Effector memory CD8-positive, alpha-beta T cell (primary cell): Measurements from ENCODE around the gene CFAP221.

Experiments
- ATAC-seq: fragments of 150-1000 bp; cut with Tn5 transposase; replicated peaks from 2 replicates; pipeline ENCODE4 v1.10.0; 2021; ENCODE audit warnings: mild to moderate bottlenecking, moderate library complexity
- DNase-seq, 3 experiments: peaks; one replicate each; pipeline ENCODE4 v3.0.0; 2021
- H3K27ac Mint-ChIP-seq, 2 donors: one replicate each; pipeline ENCODE4 v1.8.0; 2022; ENCODE audit warnings: mild to moderate bottlenecking in 2 of 2, mixed read lengths in 2 of 2, moderate library complexity in 2 of 2
- H3K27me3 Mint-ChIP-seq, 2 donors: one replicate each; pipeline ENCODE4 v1.8.0; 2022; ENCODE audit warnings: mixed read lengths in 2 of 2
- H3K36me3 Mint-ChIP-seq: one replicate; pipeline ENCODE4 v1.8.0; 2022; ENCODE audit warnings: mild to moderate bottlenecking, moderate library complexity, mixed read lengths; ENCODE audit not compliant: insufficient read depth
- H3K4me1 Mint-ChIP-seq, 2 donors: one replicate each; pipeline ENCODE4 v1.8.0; 2022; ENCODE audit warnings: low read depth in 2 of 2, mixed read lengths in 2 of 2
- H3K4me3 Mint-ChIP-seq, 2 donors: one replicate each; pipeline ENCODE4 v1.8.0; 2022; ENCODE audit warnings: mild to moderate bottlenecking in 2 of 2, mixed read lengths in 2 of 2, moderate library complexity in 2 of 2
- H3K9me3 Mint-ChIP-seq, 2 donors: one replicate each; pipeline ENCODE4 v1.8.0; 2022; ENCODE audit warnings: mixed read lengths in 2 of 2

CFAP221 gene

GRCh38 chr2:119522671-119523070 lies 21.6 kb upstream of the CFAP221 start:
- no peaks in the 10 kb centered on the region for H3K4me1 Mint-ChIP-seq
- H3K36me3 Mint-ChIP-seq = no peaks in the 10 kb centered on the region
- ATAC-seq (no peak), DNase-seq (no peak)
- H3K27me3 Mint-ChIP-seq = peaks cover 48 to 77% of the 10 kb centered on the region in 2 donors
- no peak overlapping the region for H3K27ac Mint-ChIP-seq
- no peak overlapping the region for H3K4me3 Mint-ChIP-seq
- no peaks in the 10 kb centered on the region for H3K9me3 Mint-ChIP-seq

- no peak overlapping the region for H3K4me3 Mint-ChIP-seq
- no peaks in the 10 kb centered on the region for H3K4me1 Mint-ChIP-seq
- ATAC-seq (no peak), DNase-seq (no peak)
- no peaks in the 10 kb centered on the region for H3K9me3 Mint-ChIP-seq
- H3K36me3 Mint-ChIP-seq = no peaks in the 10 kb centered on the region
- H3K27ac Mint-ChIP-seq = no peak overlapping the region
- peaks cover 52 to 77% of the 10 kb centered on the region in 2 donors for H3K27me3 Mint-ChIP-seq
These were observed 20.8 kb upstream of the CFAP221 start for GRCh38 chr2:119523383-119523951.

- Mint-ChIP-seq H3K4me1 (no peaks in the 10 kb centered on the region), H3K36me3 (no peaks in the 10 kb centered on the region), H3K9me3 (no peaks in the 10 kb centered on the region), H3K27ac (no peak within 1 kb of the TSS), H3K4me3 (no peak within 1 kb of the TSS), H3K27me3 (peaks cover 58 to 82% of the 10 kb centered on the region in 2 donors)
- ATAC-seq (no peak), DNase-seq (no peak)
These were observed 20.1 kb upstream of the CFAP221 start, which contains the start of gene SCTR for GRCh38 chr2:119523952-119524694. Gene SCTR, minus strand, starts transcription at chr2:119524483. Its CDS starts 257 bp downstream, at chr2:119524226.

GRCh38 chr2:119525614-119526013 lies 18.6 kb upstream of the CFAP221 start:
- Mint-ChIP-seq H3K4me1 (no peaks in the 10 kb centered on the region), H3K36me3 (no peaks in the 10 kb centered on the region), H3K9me3 (no peaks in the 10 kb centered on the region), H3K27me3 (peaks cover 58 to 83% of the 10 kb centered on the region in 2 donors), H3K4me3 (no peak overlapping the region), H3K27ac (no peak overlapping the region)
- no peak for ATAC-seq
- no peak for DNase-seq

- no peak overlapping the region for H3K4me3 Mint-ChIP-seq
- H3K36me3 Mint-ChIP-seq = no peaks in the 10 kb centered on the region
- peaks cover 6 to 14% of the 10 kb centered on the region in 2 donors for H3K9me3 Mint-ChIP-seq
- no peak overlapping the region for H3K27ac Mint-ChIP-seq
- peaks cover 44 to 59% of the 10 kb centered on the region in 2 donors for H3K27me3 Mint-ChIP-seq
- ATAC-seq (no peak), DNase-seq (no peak)
- H3K4me1 Mint-ChIP-seq = no peaks in the 10 kb centered on the region
These were observed 16.2 kb upstream of the CFAP221 start for GRCh38 chr2:119527999-119528398.

GRCh38 chr2:119531292-119531691 lies 13.0 kb upstream of the CFAP221 start:
- H3K4me3 Mint-ChIP-seq = no peak overlapping the region
- H3K27ac Mint-ChIP-seq = no peak overlapping the region
- H3K4me1 Mint-ChIP-seq = no peaks in the 10 kb centered on the region
- no peak for DNase-seq
- no peak for ATAC-seq
- H3K27me3 Mint-ChIP-seq = peaks cover 24 to 29% of the 10 kb centered on the region in 2 donors
- peaks cover 6 to 14% of the 10 kb centered on the region in 2 donors for H3K9me3 Mint-ChIP-seq
- H3K36me3 Mint-ChIP-seq = no peaks in the 10 kb centered on the region

- H3K9me3 Mint-ChIP-seq = peaks cover 6 to 14% of the 10 kb centered on the region in 2 donors
- ATAC-seq = no peak
- H3K27me3 Mint-ChIP-seq = peaks cover 5 to 6% of the 10 kb centered on the region in 2 donors
- H3K36me3 Mint-ChIP-seq = no peaks in the 10 kb centered on the region
- H3K27ac Mint-ChIP-seq = no peak overlapping the region
- H3K4me1 Mint-ChIP-seq = no peaks in the 10 kb centered on the region
- DNase-seq = no peak
- H3K4me3 Mint-ChIP-seq = no peak overlapping the region
These were observed 10.7 kb upstream of the CFAP221 start for GRCh38 chr2:119533560-119533959.

- peaks cover 10 to 15% of the 10 kb centered on the region in 2 donors for H3K27me3 Mint-ChIP-seq
- ATAC-seq (no peak), DNase-seq (no peak)
- H3K4me3 Mint-ChIP-seq = no peak overlapping the region
- peaks cover 7 to 12% of the 10 kb centered on the region in 2 donors for H3K9me3 Mint-ChIP-seq
- no peak overlapping the region for H3K27ac Mint-ChIP-seq
- H3K4me1 Mint-ChIP-seq = no peaks in the 10 kb centered on the region
- H3K36me3 Mint-ChIP-seq = no peaks in the 10 kb centered on the region
These were observed 8.0 kb upstream of the CFAP221 start for GRCh38 chr2:119536211-119536610.

GRCh38 chr2:119536707-119537106 lies 7.5 kb upstream of the CFAP221 start:
- no peaks in the 10 kb centered on the region for H3K4me1 Mint-ChIP-seq

GRCh38 chr2:119537792-119538191 lies 6.5 kb upstream of the CFAP221 start:
- Mint-ChIP-seq H3K27me3 (peaks cover 26 to 30% of the 10 kb centered on the region in 2 donors), H3K9me3 (peaks cover 0 to 2% of the 10 kb centered on the region in 2 donors), H3K36me3 (no peaks in the 10 kb centered on the region), H3K27ac (no peak overlapping the region), H3K4me3 (no peak overlapping the region), H3K4me1 (no peaks in the 10 kb centered on the region)
- no peak for ATAC-seq
- no peak for DNase-seq

More at GRCh38 chr2:119536707-119537106, 7.5 kb upstream of the CFAP221 start:
- no peak for DNase-seq
- no peaks in the 10 kb centered on the region for H3K36me3 Mint-ChIP-seq
- H3K27ac Mint-ChIP-seq = no peak overlapping the region
- no peak for ATAC-seq
- peaks cover 4 to 7% of the 10 kb centered on the region in 2 donors for H3K9me3 Mint-ChIP-seq
- H3K4me3 Mint-ChIP-seq = no peak overlapping the region
- H3K27me3 Mint-ChIP-seq = peaks cover 15 to 20% of the 10 kb centered on the region in 2 donors

GRCh38 chr2:119541476-119541875 lies 2.8 kb upstream of the CFAP221 start:
- DNase-seq (no peak), ATAC-seq (no peak)
- peaks cover 0 to 2% of the 10 kb centered on the region in 2 donors for H3K9me3 Mint-ChIP-seq
- H3K4me3 Mint-ChIP-seq = no peak overlapping the region
- H3K36me3 Mint-ChIP-seq = no peaks in the 10 kb centered on the region
- H3K27me3 Mint-ChIP-seq = peaks cover 59 to 63% of the 10 kb centered on the region in 2 donors
- H3K4me1 Mint-ChIP-seq = peaks cover 3 to 6% of the 10 kb centered on the region in 2 donors
- no peak overlapping the region for H3K27ac Mint-ChIP-seq

GRCh38 chr2:119544939-119545475 lies 758 bp downstream of the CFAP221 start:
- Mint-ChIP-seq H3K27ac (no peak overlapping the region), H3K9me3 (peaks cover 0 to 2% of the 10 kb centered on the region in 2 donors), H3K4me3 (no peak overlapping the region), H3K36me3 (no peaks in the 10 kb centered on the region), H3K4me1 (peaks cover 3 to 6% of the 10 kb centered on the region in 2 donors), H3K27me3 (peaks cover 62 to 76% of the 10 kb centered on the region in 2 donors)
- ATAC-seq (no peak), DNase-seq (no peak)

- Mint-ChIP-seq H3K27me3 (peaks cover 55 to 67% of the 10 kb centered on the region in 2 donors), H3K36me3 (no peaks in the 10 kb centered on the region), H3K4me1 (peaks cover 3 to 6% of the 10 kb centered on the region in 2 donors), H3K27ac (no peak overlapping the region), H3K9me3 (no peaks in the 10 kb centered on the region), H3K4me3 (no peak overlapping the region)
- DNase-seq = no peak
- no peak for ATAC-seq
These were observed 1.7 kb downstream of the CFAP221 start for GRCh38 chr2:119545754-119546446.
